ENCODE data around the gene IRX6.
A peak's percentile ranks its signal among the peaks of the same experiment; 100 is the strongest.

Gene IRX6

GRCh38 chr16:55323637-55324271 is at the start of gene IRX6:
Gene IRX6, plus strand, starts transcription at chr16:55324203. Its CDS starts 889 bp downstream, at chr16:55325092.
- in situ Hi-C loops (cut with MboI; ENCODE audit: low pct_unique_long_range_greater_than_20kb, low sequenced_read_pairs): no loop called here
- DNase-seq: no peak

GRCh38 chr16:55274391-55274790 is 49.6 kb upstream of the IRX6 start:
- no peak for DNase-seq
- in situ Hi-C loops (cut with MboI; ENCODE audit: low pct_unique_long_range_greater_than_20kb, low sequenced_read_pairs): no loop called here

GRCh38 chr16:55275167-55275566 is 48.8 kb upstream of the IRX6 start:
- no peak for DNase-seq
- in situ Hi-C loops (cut with MboI; ENCODE audit: low pct_unique_long_range_greater_than_20kb, low sequenced_read_pairs): no loop called here

- in situ Hi-C loops (cut with MboI; ENCODE audit: low pct_unique_long_range_greater_than_20kb, low sequenced_read_pairs): no loop called here
- DNase-seq: no peak
These were observed 48.1 kb upstream of the IRX6 start for GRCh38 chr16:55275869-55276268.

- DNase-seq: no peak
- in situ Hi-C loops (cut with MboI; ENCODE audit: low pct_unique_long_range_greater_than_20kb, low sequenced_read_pairs): no loop called here
These were observed 46.5 kb upstream of the IRX6 start for GRCh38 chr16:55277536-55277935.

- in situ Hi-C loops (cut with MboI; ENCODE audit: low pct_unique_long_range_greater_than_20kb, low sequenced_read_pairs): no loop called here
- no peak for DNase-seq
These were observed 44.4 kb upstream of the IRX6 start for GRCh38 chr16:55279598-55279997.

GRCh38 chr16:55280587-55280986 is 43.4 kb upstream of the IRX6 start:
- DNase-seq: no peak
- in situ Hi-C loops (cut with MboI; ENCODE audit: low pct_unique_long_range_greater_than_20kb, low sequenced_read_pairs): no loop called here

GRCh38 chr16:55282441-55282840 is 41.6 kb upstream of the IRX6 start:
- in situ Hi-C loops (cut with MboI; ENCODE audit: low pct_unique_long_range_greater_than_20kb, low sequenced_read_pairs): no loop called here

GRCh38 chr16:55283812-55284717 is 39.9 kb upstream of the IRX6 start:
- in situ Hi-C loops (cut with MboI; ENCODE audit: low pct_unique_long_range_greater_than_20kb, low sequenced_read_pairs): no loop called here
- no peak for DNase-seq

More at GRCh38 chr16:55282441-55282840, 41.6 kb upstream of the IRX6 start:
- DNase-seq: no peak

- in situ Hi-C loops (cut with MboI; ENCODE audit: low pct_unique_long_range_greater_than_20kb, low sequenced_read_pairs): no loop called here
- DNase-seq: no peak
These were observed 39.3 kb upstream of the IRX6 start for GRCh38 chr16:55284718-55285099.

- in situ Hi-C loops (cut with MboI; ENCODE audit: low pct_unique_long_range_greater_than_20kb, low sequenced_read_pairs): no loop called here
- no peak for DNase-seq
These were observed 38.4 kb upstream of the IRX6 start for GRCh38 chr16:55285586-55285985.

- DNase-seq: no peak
- in situ Hi-C loops (cut with MboI; ENCODE audit: low pct_unique_long_range_greater_than_20kb, low sequenced_read_pairs): no loop called here
These were observed 34.6 kb upstream of the IRX6 start for GRCh38 chr16:55289353-55289752.

- in situ Hi-C loops (cut with MboI; ENCODE audit: low pct_unique_long_range_greater_than_20kb, low sequenced_read_pairs): no loop called here
These were observed 32.2 kb upstream of the IRX6 start for GRCh38 chr16:55291847-55292246.

GRCh38 chr16:55292491-55292890 is 31.5 kb upstream of the IRX6 start:
- in situ Hi-C loops (cut with MboI; ENCODE audit: low pct_unique_long_range_greater_than_20kb, low sequenced_read_pairs): no loop called here
- no peak for DNase-seq

More at GRCh38 chr16:55291847-55292246, 32.2 kb upstream of the IRX6 start:
- no peak for DNase-seq

GRCh38 chr16:55294129-55294528 is 29.9 kb upstream of the IRX6 start:
- in situ Hi-C loops (cut with MboI; ENCODE audit: low pct_unique_long_range_greater_than_20kb, low sequenced_read_pairs): no loop called here
- DNase-seq: no peak

- no peak for DNase-seq
- in situ Hi-C loops (cut with MboI; ENCODE audit: low pct_unique_long_range_greater_than_20kb, low sequenced_read_pairs): no loop called here
These were observed 29.1 kb upstream of the IRX6 start for GRCh38 chr16:55294931-55295342.

- in situ Hi-C loops (cut with MboI; ENCODE audit: low pct_unique_long_range_greater_than_20kb, low sequenced_read_pairs): no loop called here
- DNase-seq: no peak
These were observed 26.7 kb upstream of the IRX6 start for GRCh38 chr16:55297062-55297909.

GRCh38 chr16:55297910-55298479 is 26.0 kb upstream of the IRX6 start:
- DNase-seq: no peak
- in situ Hi-C loops (cut with MboI; ENCODE audit: low pct_unique_long_range_greater_than_20kb, low sequenced_read_pairs): no loop called here

GRCh38 chr16:55301385-55302008 is 22.5 kb upstream of the IRX6 start:
- in situ Hi-C loops (cut with MboI; ENCODE audit: low pct_unique_long_range_greater_than_20kb, low sequenced_read_pairs): no loop called here
- peak; percentile 19 for DNase-seq

Data from KBM-7 (cell line).